Left ventricle myocardium superior (tissue), 1 donor: ENCODE measurements around the gene CGRRF1. TPM values are rescaled to one million over a fixed set of nuclear protein-coding genes. Genes with fewer than 3 reads are reported as not detected.
A peak's percentile ranks its signal among the peaks of the same experiment; 100 is the strongest.

Source experiments
- ATAC-seq: fragments of 200-7000 bp; cut with Tn5 transposase; one replicate; pipeline ENCODE4 v1.9.1; 2020; ENCODE audit warnings: mild to moderate bottlenecking, moderate library complexity
- DNase-seq: peaks from one replicate; pipeline ENCODE4 v3.0.0-alpha.2; 2020
- intact Hi-C: fragments of 100-400 bp; cut with micrococcal nuclease; formaldehyde crosslinking; loops from one replicate; pipeline ENCODE4 v1.11.0; 2022
- total RNA-seq: library from RNA; stranded (reverse); fragmentation: NEBNext Ultra II Directional; extraction: Animal tissue kit (Norgen Biotek cat#: 25700); gene quantifications from one replicate; pipeline ENCODE4 v1.2.1, GENCODE V29; 2021
- donor health status: DM: no; HTN: yes; CAD: no; lungs with severe emphysema.

Gene CGRRF1
- total RNA-seq, 1 donor from 2014 or later, result 20.7 TPM

GRCh38 chr14:54488646-54489317 lies 20.9 kb upstream of the CGRRF1 start, which contains the start of gene GMFB:
GMFB (minus strand) TSS chr14:54488980; CDS start chr14:54488927, 53 bp downstream.
- DNase-seq (peak; percentile 96), ATAC-seq (peak; percentile 97)
- intact Hi-C loops, result no loop called here

GRCh38 chr14:54489318-54489683 lies 20.4 kb upstream of the CGRRF1 start:
- no peak for DNase-seq
- intact Hi-C loops, result no loop called here
- no peak for ATAC-seq

DNA sequence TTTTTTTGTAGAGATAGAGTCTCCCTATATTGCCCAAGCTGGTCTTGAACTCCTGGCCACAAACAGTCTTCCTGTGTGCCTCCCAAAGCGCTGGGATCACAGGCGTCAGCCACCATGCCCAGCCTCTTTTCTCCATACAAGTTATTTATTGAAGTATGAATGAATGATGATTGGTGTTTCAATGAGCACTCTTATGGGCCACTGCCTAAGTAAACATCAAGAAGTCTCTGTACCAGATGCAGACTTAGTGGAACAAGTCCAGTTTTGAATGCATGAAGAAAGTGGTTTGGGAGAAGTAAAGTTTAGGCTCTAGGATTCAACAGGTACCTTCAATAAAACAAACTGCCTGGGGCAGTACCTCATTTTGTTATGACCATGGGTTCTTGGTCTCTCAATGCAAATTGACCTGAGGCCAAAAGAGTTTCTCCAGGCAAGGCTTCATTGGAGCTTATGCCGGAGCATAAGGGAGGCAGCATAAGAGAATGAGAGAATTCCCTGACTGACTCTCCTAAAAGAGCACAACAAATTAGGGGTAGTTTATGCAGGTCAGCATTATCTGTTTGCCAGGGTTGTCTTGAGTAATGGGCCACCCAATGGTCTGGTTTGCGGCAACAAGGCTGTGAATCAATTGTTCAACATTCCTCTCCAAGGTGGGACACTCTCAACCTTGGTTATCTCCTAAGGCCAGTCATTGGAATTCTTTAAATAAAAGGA lies 19.8 kb upstream of the CGRRF1 start:
- DNase-seq (no peak), ATAC-seq (no peak)
- intact Hi-C loops, result no loop called here

DNA sequence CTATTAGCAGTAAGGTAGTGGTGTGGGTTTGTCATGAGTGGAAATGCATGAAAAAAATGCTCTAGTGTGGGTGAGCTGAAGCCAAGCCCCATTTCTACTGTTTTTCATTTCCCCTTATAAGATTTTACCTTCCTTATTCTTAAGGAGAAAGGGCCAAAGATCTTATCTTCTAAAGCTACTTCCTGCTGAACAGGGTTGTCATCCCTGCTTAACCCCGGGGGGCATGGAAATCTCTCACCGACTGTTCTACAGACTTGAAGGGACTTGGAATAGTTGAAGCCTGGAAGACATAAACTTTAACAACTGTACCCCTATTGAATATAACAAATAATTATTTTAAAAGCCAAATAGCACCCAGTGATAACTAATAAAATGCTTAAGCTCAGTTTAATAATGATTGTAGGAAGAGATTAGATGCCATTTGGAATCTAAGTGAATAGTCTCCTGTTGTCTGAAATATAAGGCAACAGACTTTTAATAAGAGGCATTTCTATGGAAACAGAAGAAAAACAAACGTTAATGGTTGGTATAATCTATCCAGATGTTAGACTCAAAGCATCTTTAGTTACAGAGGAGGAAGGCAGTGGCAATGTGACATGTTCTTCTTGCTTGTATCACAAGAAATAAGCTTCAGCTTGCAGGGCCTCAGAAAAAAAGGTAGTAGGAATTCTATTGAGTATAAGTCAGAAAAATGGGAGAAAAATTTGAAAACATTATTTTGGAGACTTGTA lies 19.1 kb upstream of the CGRRF1 start:
- DNase-seq (no peak), ATAC-seq (no peak)
- intact Hi-C loops, result no loop called here

- no peak for ATAC-seq
- intact Hi-C loops, result no loop called here
Observed at GRCh38 chr14:54493293-54493692, 16.4 kb upstream of the CGRRF1 start.

DNA sequence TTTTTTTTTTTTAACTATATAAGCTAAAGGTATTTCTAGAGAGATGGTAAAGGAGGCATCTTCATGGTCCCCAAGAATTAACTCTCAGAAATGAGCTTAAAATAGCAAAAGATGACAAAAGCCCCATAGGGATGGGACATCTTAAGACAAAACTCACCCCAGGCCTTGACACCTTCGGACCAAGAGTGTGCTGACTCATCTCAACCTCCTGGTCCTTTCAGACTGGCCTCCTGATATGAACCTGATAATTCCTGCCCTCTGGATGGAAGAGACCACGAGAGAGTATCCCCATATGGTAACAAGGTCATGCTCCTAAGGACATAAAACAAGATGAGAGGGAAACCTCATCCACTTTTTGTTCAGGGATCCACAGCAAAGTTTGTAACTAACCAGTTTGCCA lies 12.5 kb upstream of the CGRRF1 start:
- intact Hi-C loops, result no loop called here
- ATAC-seq (no peak), DNase-seq (no peak)

More at GRCh38 chr14:54493293-54493692, 16.4 kb upstream of the CGRRF1 start:
- no peak for DNase-seq

- intact Hi-C loops, result no loop called here
- ATAC-seq, result peak; percentile 45
- no peak for DNase-seq
Observed at GRCh38 chr14:54498095-54498531, 11.6 kb upstream of the CGRRF1 start.

DNA sequence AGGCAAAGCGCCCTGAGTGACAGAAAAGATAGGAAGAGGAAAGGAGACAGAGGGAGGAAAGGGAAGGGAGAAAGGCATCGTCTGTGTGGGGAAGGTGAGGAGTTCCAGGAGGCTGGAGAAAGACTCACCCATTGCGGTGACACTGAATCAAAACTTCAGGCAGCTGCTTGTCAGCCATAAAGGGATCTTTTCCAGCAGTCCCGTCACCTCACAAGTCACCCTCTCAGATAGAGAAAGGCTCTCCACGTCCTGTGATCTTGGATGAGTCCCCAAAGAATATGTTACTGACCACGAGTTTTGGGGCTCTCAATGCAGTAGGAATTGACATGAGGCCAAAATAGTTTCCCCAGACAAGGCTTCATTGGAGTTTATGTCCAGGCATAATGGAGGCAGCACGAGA lies 11.1 kb upstream of the CGRRF1 start:
- ATAC-seq (peak; percentile 68), DNase-seq (no peak)
- intact Hi-C loops, result no loop called here

GRCh38 chr14:54500744-54501143 lies 9.0 kb upstream of the CGRRF1 start:
- ATAC-seq (no peak), DNase-seq (no peak)
- intact Hi-C loops, result no loop called here

GRCh38 chr14:54501480-54501879 lies 8.2 kb upstream of the CGRRF1 start:
- intact Hi-C loops, result no loop called here
- no peak for ATAC-seq

GRCh38 chr14:54502602-54503001 lies 7.1 kb upstream of the CGRRF1 start:
- intact Hi-C loops, result no loop called here
- DNase-seq (no peak), ATAC-seq (no peak)

More at GRCh38 chr14:54501480-54501879, 8.2 kb upstream of the CGRRF1 start:
- no peak for DNase-seq

DNA sequence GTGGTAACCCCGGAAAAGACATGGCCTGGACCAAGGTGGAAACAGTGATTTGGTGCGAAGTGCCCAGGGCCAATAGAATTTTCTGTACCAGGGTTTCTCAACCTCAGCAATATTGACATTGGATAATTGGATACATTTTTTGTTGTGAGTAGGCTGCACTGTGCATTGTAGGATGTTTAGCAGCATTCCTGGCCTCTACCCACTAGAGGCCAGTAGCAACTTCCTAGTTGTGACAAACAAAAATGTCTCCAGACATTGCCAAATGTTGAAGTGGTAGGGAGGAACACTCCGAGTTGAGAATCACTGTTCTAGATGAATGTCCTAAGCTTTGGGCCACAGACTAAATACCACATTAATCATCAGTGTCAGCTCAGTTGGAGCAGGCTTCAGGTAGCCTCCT lies 6.2 kb upstream of the CGRRF1 start:
- peak; percentile 47 for ATAC-seq
- DNase-seq, result no peak
- intact Hi-C loops, result no loop called here

GRCh38 chr14:54512393-54512792 lies 2.7 kb downstream of the CGRRF1 start:
- ATAC-seq (no peak), DNase-seq (no peak)
- intact Hi-C loops, result no loop called here

GRCh38 chr14:54515670-54516069 lies 6.0 kb downstream of the CGRRF1 start:
- ATAC-seq, result no peak
- intact Hi-C loops, result no loop called here
- DNase-seq, result no peak

DNA sequence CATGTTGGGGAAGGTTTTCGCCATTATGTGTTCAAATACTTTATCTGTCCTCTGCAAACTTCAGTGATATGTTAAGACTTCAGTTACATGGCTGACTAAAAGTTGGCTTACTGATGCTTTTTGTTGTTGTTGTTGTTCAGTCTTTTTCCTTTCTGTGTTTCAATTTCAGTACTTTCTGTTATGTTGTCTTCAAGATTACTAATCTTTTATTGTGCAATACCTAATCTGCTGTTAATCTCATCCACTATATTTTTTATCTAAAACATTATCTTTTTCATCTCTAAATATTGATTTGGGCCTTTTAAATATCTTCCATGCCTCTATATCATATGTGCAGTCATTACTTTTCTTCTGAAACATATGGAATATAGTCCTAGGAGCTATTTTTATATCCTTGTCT lies 7.0 kb downstream of the CGRRF1 start:
- ATAC-seq (no peak), DNase-seq (no peak)
- intact Hi-C loops, result no loop called here

GRCh38 chr14:54524410-54524809 lies 14.7 kb downstream of the CGRRF1 start:
- DNase-seq (no peak), ATAC-seq (no peak)
- intact Hi-C loops, result no loop called here

DNA sequence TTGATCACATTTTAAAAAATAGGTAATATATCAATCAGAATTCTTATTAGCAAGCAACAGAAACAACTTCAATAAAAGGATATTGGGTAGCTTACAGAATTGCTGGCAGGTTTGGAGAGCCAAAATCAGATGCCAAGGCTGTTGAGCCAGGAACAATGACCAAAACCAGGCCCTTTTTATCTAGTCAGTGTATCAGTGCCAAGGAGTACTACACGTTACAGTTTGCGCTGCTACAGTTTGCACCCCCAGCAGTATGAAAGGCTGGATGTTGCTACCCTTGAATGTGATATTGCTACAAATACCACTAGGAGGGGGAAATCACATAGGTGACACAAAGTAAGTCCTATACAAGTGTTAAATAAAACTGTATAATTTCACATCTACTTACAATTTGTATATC lies 19.3 kb downstream of the CGRRF1 start:
- DNase-seq (no peak), ATAC-seq (peak; percentile 51)
- intact Hi-C loops, result no loop called here

DNA sequence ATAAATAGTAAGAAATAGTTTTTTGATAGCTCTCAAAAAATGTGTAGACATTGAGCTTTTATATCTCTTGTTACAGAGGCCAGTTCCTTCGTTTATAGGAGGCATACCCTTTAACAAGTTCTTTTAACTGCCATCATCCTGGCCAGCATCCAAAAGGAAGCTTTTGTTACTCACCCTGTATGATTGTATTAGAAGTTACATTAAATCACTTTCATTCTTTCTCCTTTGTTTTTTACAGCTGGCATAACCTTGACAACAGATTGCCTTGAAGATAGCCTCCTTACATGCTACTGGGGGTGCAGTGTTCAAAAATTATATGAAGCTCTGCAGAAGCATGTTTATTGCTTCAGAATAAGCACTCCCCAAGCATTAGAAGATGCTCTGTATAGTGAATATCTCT lies 20.1 kb downstream of the CGRRF1 start:
- ATAC-seq (no peak), DNase-seq (no peak)
- intact Hi-C loops, result no loop called here

DNA sequence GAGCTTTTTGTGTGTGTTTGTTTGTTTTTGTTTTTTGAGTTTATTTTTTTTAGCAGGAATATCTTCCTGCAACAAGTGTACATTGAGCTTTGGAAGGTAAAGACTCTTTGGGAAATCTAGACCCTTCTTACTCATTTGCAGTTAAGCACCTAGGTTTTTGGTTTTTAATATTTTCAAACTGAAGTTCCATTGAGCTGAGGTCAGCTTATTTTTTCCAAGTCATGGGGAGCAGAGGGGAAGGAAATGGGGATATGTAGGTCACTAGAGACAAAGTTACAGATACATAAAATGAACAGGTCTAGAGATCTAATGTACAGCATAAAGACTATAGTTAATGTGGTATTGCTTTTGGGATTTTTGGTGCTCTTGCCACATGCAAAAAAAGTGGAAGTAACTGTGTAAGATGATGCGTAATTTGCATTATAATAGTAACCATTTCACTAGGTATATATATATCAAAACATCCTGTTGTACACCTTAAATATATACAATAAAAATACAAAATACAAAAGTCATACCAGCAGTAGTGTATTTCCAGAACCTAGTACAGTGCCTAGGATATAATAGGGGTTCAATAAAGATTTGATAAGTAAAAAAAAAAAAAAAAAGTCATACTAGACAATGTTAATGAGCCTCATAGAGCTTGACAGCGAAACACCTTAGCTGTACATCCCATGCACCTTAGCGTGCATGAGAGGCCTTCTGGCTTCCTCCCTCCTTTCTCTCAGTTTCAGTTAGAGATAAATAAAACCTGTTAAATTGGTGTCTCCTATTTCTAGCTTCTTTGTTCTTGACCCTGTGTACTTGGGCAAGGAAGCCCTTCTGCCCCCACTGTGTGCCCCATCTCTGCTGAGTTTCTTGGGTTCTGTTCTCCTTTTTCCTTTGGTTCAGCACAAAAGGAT lies 22.7 kb downstream of the CGRRF1 start:
- intact Hi-C loops, result no loop called here
- ATAC-seq (no peak), DNase-seq (no peak)
